HG03521 (cell line): Measurements from ENCODE around the gene SPATA24.
"Not testable (repeated sequence)": the region's sequence is repeated elsewhere in the genome, so short reads cannot be mapped to it uniquely, and the experiment has no call there.

ENCODE experiments used
- ATAC-seq: cut with Tn5 transposase; IDR thresholded peaks from one replicate; pipeline ENCODE4 v1.9.1; 2021; ENCODE audit warnings: mild to moderate bottlenecking, moderate library complexity; ENCODE audit not compliant: unreplicated experiment

SPATA24 gene

GRCh38 chr5:139417214-139417613 is 13.3 kb upstream of the SPATA24 start:
- no peak for ATAC-seq

GRCh38 chr5:139416651-139417050 is 12.8 kb upstream of the SPATA24 start:
- ATAC-seq: no peak

GRCh38 chr5:139415869-139416268 is 12.0 kb upstream of the SPATA24 start:
- ATAC-seq: no peak

GRCh38 chr5:139415221-139415861 is 11.5 kb upstream of the SPATA24 start:
- no peak for ATAC-seq

- no peak for ATAC-seq
Measured at GRCh38 chr5:139414581-139415130, 10.8 kb upstream of the SPATA24 start.

GRCh38 chr5:139413963-139414362 is 10.1 kb upstream of the SPATA24 start:
- ATAC-seq: no peak

- no peak for ATAC-seq
Measured at GRCh38 chr5:139413153-139413552, 9.3 kb upstream of the SPATA24 start.

- ATAC-seq: no peak
Measured at GRCh38 chr5:139410993-139411828, 7.3 kb upstream of the SPATA24 start.

- ATAC-seq: no peak
Measured at GRCh38 chr5:139410121-139410992, 6.5 kb upstream of the SPATA24 start.

GRCh38 chr5:139409116-139409515 is 5.2 kb upstream of the SPATA24 start:
- ATAC-seq: not testable (repeated sequence)

GRCh38 chr5:139408191-139408590 is 4.3 kb upstream of the SPATA24 start:
- no peak for ATAC-seq

- ATAC-seq: no peak
Measured at GRCh38 chr5:139407517-139407916, 3.6 kb upstream of the SPATA24 start.

GRCh38 chr5:139406963-139407362 is 3.1 kb upstream of the SPATA24 start:
- no peak for ATAC-seq

- no peak for ATAC-seq
Measured at GRCh38 chr5:139404484-139404840, 573 bp upstream of the SPATA24 start.

- ATAC-seq: no peak
Measured at GRCh38 chr5:139403418-139403786, 487 bp downstream of the SPATA24 start.

- ATAC-seq: no peak
Measured at GRCh38 chr5:139402561-139403158, 1.2 kb downstream of the SPATA24 start.

GRCh38 chr5:139401546-139401945 is 2.3 kb downstream of the SPATA24 start:
- no peak for ATAC-seq

GRCh38 chr5:139399501-139400121 is 4.3 kb downstream of the SPATA24 start:
- ATAC-seq: no peak

GRCh38 chr5:139397921-139398320 is 6.0 kb downstream of the SPATA24 start:
- ATAC-seq: no peak

GRCh38 chr5:139396691-139397090 is 7.2 kb downstream of the SPATA24 start:
- no peak for ATAC-seq
